ENCODE results near the gene ANKRD11.

Gene ANKRD11

DNA sequence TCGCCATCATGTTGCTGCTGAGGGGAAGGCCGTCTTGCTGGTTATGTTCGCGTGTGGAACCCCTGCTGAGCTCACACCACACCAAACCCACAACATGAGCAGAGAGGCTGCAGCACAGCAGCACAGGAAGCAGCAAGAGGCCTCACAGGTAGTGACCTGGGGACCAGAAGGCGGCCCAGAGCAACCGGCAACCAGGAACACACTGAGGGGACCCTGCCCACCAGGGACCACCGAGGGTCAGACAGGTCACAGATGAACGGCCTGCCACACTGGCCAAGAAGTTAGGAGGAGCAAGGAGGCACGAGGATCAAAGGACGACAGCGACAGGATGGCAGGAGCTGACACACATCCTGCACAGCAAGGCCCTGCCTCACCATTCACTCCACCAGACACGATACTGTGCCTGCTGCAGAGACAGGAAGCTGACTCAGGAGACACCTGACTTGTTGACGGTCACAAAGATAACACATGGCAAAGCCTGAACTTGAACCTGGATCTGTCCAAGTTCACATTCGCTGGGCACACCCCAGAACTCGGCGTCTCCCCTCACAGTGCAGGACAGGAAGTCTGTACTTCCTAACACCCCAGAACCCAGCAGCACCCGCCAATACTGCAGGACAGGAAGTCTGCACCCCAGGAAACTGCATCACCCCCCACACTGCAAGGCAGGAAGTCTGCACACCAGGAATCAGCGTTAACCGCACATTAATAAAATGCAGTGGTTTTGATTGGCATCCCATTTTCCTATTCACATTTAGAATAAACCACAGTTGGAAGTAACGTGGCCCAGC, 174.4 kb downstream of the ANKRD11 start:
- TF ChIP-seq, protein P1, sequence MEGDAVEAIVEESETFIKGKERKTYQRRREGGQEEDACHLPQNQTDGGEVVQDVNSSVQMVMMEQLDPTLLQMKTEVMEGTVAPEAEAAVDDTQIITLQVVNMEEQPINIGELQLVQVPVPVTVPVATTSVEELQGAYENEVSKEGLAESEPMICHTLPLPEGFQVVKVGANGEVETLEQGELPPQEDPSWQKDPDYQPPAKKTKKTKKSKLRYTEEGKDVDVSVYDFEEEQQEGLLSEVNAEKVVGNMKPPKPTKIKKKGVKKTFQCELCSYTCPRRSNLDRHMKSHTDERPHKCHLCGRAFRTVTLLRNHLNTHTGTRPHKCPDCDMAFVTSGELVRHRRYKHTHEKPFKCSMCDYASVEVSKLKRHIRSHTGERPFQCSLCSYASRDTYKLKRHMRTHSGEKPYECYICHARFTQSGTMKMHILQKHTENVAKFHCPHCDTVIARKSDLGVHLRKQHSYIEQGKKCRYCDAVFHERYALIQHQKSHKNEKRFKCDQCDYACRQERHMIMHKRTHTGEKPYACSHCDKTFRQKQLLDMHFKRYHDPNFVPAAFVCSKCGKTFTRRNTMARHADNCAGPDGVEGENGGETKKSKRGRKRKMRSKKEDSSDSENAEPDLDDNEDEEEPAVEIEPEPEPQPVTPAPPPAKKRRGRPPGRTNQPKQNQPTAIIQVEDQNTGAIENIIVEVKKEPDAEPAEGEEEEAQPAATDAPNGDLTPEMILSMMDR (IDR thresholded peaks at IDR 0.05; ENCODE audit: insufficient read depth, low read depth, low read length, missing control alignments) = no peak
- no peak overlapping the region for H3K4me3 ChIP-seq (ENCODE audit: low read length)
- peak; percentile 91 for DNase-seq (ENCODE audit: low read depth)

GRCh38 chr16:89315271-89315670, 175.1 kb downstream of the ANKRD11 start:
- DNase-seq (ENCODE audit: low read depth) = no peak
- H3K4me3 ChIP-seq (ENCODE audit: low read length) = no peak overlapping the region
- TF ChIP-seq, protein P1 (IDR thresholded peaks at IDR 0.05; ENCODE audit: insufficient read depth, low read depth, low read length, missing control alignments) = no peak

GRCh38 chr16:89314854-89315253, 175.5 kb downstream of the ANKRD11 start:
- DNase-seq (ENCODE audit: low read depth) = no peak
- TF ChIP-seq, protein P1 (IDR thresholded peaks at IDR 0.05; ENCODE audit: insufficient read depth, low read depth, low read length, missing control alignments) = no peak
- no peak overlapping the region for H3K4me3 ChIP-seq (ENCODE audit: low read length)

DNA sequence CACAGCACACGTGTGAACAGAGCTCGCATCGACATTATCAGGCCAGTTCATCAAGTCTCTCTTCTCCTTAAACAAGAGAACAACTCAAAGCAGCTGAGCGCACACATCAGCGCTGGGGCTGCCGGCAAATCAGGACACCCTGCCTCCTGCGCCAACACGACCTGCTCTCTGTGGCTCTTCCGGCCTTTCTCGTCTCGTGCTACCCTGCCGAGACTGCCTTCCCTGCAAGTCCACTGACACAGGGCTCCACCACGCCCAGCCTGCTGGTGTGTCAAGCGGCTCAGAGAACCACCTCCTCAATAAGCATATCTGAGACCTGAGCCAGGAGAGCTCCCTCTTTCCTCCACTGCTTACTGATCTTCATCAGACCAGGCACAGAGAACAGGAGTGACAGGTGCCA, 176.0 kb downstream of the ANKRD11 start:
- H3K4me3 ChIP-seq (ENCODE audit: low read length) = no peak overlapping the region
- TF ChIP-seq, protein P1 (IDR thresholded peaks at IDR 0.05; ENCODE audit: insufficient read depth, low read depth, low read length, missing control alignments) = no peak
- peak; percentile 57 for DNase-seq (ENCODE audit: low read depth)

- TF ChIP-seq, protein P1 (IDR thresholded peaks at IDR 0.05; ENCODE audit: insufficient read depth, low read depth, low read length, missing control alignments) = no peak
- no peak for DNase-seq (ENCODE audit: low read depth)
- H3K4me3 ChIP-seq (ENCODE audit: low read length) = no peak overlapping the region
These were observed 176.8 kb downstream of the ANKRD11 start for GRCh38 chr16:89313583-89313982.

DNA sequence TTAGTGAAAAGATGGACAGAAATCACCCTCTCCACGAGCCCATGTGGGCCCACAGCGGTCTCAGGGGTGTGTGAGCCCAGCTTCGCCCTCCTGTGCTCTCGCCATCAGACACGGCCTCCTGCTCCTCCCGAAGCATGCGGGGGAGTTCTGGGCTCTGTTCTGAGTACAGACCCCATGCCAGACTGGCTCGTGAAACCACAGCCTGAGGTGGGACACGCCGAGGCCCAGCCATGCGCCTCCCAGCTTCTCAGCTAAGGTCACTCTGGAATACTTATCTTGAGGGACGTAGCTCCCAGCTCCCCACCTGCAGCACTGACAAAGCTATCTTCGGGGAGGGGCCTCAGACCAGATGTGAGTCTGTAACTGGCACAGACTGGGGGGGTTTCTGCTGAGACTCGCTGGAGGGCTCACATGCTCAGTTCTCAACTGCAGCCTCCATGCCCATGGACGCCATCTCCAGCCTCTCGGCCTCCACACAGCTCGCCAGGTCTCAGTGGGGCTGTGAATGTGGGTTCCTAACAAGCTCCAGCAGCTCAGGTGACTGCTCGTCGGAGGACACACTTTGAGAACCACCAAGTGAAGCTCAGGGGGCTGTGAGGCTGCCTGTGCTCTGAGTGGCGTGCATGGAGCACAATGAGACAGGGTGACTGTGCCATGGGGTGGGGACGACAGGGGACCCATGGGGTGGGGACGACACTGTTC, 177.6 kb downstream of the ANKRD11 start:
- no peak for DNase-seq (ENCODE audit: low read depth)
- TF ChIP-seq, protein P1 (IDR thresholded peaks at IDR 0.05; ENCODE audit: insufficient read depth, low read depth, low read length, missing control alignments) = no peak
- no peak overlapping the region for H3K4me3 ChIP-seq (ENCODE audit: low read length)
